Measurements from ENCODE around the gene ZNF627. TPM values are rescaled to one million over a fixed set of nuclear protein-coding genes. Genes with fewer than 3 reads are reported as not detected.
"Not testable (repeated sequence)": the region's sequence is repeated elsewhere in the genome, so short reads cannot be mapped to it uniquely, and the experiment has no call there.

Gene ZNF627
- total RNA-seq, 1 donor from 2014 or later = 7.1 TPM

GRCh38 chr19:11617180-11618062 is 20.1 kb downstream of the ZNF627 start:
- H3K4me1 ChIP-seq = no peaks in the 10 kb centered on the region
- H3K4me3 ChIP-seq = no peak overlapping the region
- no peaks in the 10 kb centered on the region for H3K27me3 ChIP-seq
- H3K36me3 ChIP-seq = peaks cover 10 to 67% of the 10 kb centered on the region in 2 donors
- DNase-seq (ENCODE audit: extremely low spot score in 2 of 2) = no peak
- intact Hi-C loops (cut with DNase I) = no loop called here
- peaks cover 3% of the 10 kb centered on the region for H3K9me3 ChIP-seq
- TF ChIP-seq, protein P1, sequence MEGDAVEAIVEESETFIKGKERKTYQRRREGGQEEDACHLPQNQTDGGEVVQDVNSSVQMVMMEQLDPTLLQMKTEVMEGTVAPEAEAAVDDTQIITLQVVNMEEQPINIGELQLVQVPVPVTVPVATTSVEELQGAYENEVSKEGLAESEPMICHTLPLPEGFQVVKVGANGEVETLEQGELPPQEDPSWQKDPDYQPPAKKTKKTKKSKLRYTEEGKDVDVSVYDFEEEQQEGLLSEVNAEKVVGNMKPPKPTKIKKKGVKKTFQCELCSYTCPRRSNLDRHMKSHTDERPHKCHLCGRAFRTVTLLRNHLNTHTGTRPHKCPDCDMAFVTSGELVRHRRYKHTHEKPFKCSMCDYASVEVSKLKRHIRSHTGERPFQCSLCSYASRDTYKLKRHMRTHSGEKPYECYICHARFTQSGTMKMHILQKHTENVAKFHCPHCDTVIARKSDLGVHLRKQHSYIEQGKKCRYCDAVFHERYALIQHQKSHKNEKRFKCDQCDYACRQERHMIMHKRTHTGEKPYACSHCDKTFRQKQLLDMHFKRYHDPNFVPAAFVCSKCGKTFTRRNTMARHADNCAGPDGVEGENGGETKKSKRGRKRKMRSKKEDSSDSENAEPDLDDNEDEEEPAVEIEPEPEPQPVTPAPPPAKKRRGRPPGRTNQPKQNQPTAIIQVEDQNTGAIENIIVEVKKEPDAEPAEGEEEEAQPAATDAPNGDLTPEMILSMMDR (IDR thresholded peaks at IDR 0.05) = no peak
- no peak for TF ChIP-seq POLR2AphosphoS5 (IDR thresholded peaks at IDR 0.05; ENCODE audit: insufficient read depth in 1 of 2, low read depth in 1 of 2)
- no peak for TF ChIP-seq POLR2A (IDR thresholded peaks at IDR 0.05)
- no peak overlapping the region for H3K27ac ChIP-seq

GRCh38 chr19:11620553-11620952 is 23.3 kb downstream of the ZNF627 start:
- Histone ChIP-seq H3K9me3 (peaks cover 3% of the 10 kb centered on the region), H3K36me3 (peaks cover 10 to 51% of the 10 kb centered on the region in 2 donors), H3K27ac (no peak overlapping the region), H3K27me3 (no peaks in the 10 kb centered on the region), H3K4me1 (peaks cover 23% of the 10 kb centered on the region), H3K4me3 (no peak overlapping the region)
- TF ChIP-seq POLR2AphosphoS5 (IDR thresholded peaks at IDR 0.05; ENCODE audit: insufficient read depth in 1 of 2, low read depth in 1 of 2) = no peak
- TF ChIP-seq POLR2A (IDR thresholded peaks at IDR 0.05) = no peak
- TF ChIP-seq, protein P1 (IDR thresholded peaks at IDR 0.05) = no peak
- no peak for DNase-seq (ENCODE audit: extremely low spot score in 2 of 2)
- intact Hi-C loops (cut with DNase I) = no loop called here

DNA sequence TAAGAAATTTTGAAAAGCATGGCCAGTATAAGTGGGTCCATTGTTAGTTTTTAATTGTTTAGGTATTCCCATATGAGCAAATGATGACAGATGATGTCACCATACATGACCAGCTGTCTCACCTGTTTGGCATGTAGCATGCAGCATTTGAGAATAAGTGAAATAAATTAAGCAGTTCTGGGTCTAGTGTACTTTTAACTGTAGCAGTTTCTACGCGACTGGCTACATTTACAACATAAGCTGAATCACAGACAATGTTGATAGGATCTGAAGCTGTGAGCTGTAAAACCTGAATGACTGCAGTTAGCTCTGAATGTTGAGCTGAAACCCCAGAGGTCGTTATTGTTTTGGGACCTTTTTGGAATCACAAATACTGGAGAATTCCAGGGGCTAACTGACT is 25.1 kb downstream of the ZNF627 start:
- peaks cover 3 to 33% of the 10 kb centered on the region in 2 donors for H3K36me3 ChIP-seq
- H3K9me3 ChIP-seq; H3K4me3 ChIP-seq; H3K27ac ChIP-seq; H3K27me3 ChIP-seq; intact Hi-C loops (cut with DNase I); DNase-seq (ENCODE audit: extremely low spot score in 2 of 2): not testable (repeated sequence)
- H3K4me1 ChIP-seq = peaks cover 23% of the 10 kb centered on the region

GRCh38 chr19:11624069-11624463 is 26.8 kb downstream of the ZNF627 start:
- H3K36me3 ChIP-seq = peaks cover 0 to 18% of the 10 kb centered on the region in 2 donors
- TF ChIP-seq, protein P1 (IDR thresholded peaks at IDR 0.05) = no peak
- TF ChIP-seq POLR2A (IDR thresholded peaks at IDR 0.05) = no peak
- no peak for TF ChIP-seq POLR2AphosphoS5 (IDR thresholded peaks at IDR 0.05; ENCODE audit: insufficient read depth in 1 of 2, low read depth in 1 of 2)
- no peak for DNase-seq (ENCODE audit: extremely low spot score in 2 of 2)
- H3K27me3 ChIP-seq = no peaks in the 10 kb centered on the region
- intact Hi-C loops (cut with DNase I) = no loop called here
- H3K27ac ChIP-seq = peak overlapping the region; percentile 46
- no peaks in the 10 kb centered on the region for H3K9me3 ChIP-seq
- H3K4me1 ChIP-seq = peaks cover 23% of the 10 kb centered on the region
- H3K4me3 ChIP-seq = peak overlapping the region; percentile 38 to 42

GRCh38 chr19:11626252-11626651 is 29.0 kb downstream of the ZNF627 start:
- intact Hi-C loops (cut with DNase I) = loop anchor here (5.0 kb wide), 1 partner anchor 1636 kb away; no protein-coding TSS in a partner anchor
- peaks cover 23% of the 10 kb centered on the region for H3K4me1 ChIP-seq
- H3K4me3 ChIP-seq = no peak overlapping the region
- H3K27me3 ChIP-seq = no peaks in the 10 kb centered on the region
- H3K27ac ChIP-seq = no peak overlapping the region
- DNase-seq (ENCODE audit: extremely low spot score in 2 of 2) = no peak
- H3K36me3 ChIP-seq = no peaks in the 10 kb centered on the region
- TF ChIP-seq POLR2A (IDR thresholded peaks at IDR 0.05) (no peak), POLR2AphosphoS5 (IDR thresholded peaks at IDR 0.05; ENCODE audit: insufficient read depth in 1 of 2, low read depth in 1 of 2) (no peak)
- TF ChIP-seq, protein P1 (IDR thresholded peaks at IDR 0.05) = no peak
- no peaks in the 10 kb centered on the region for H3K9me3 ChIP-seq
